ENCODE results near the gene TUBB. TPM values are rescaled to one million over a fixed set of nuclear protein-coding genes. Genes with fewer than 3 reads are reported as not detected.

TUBB gene
- total and polyA plus RNA-seq, 9 of the 15 experiments (the other 6 are each of a cell fraction or from before 2014, with no cell fraction given): 971 to 2,870 (median 1,478) TPM

- TF ChIP-seq CEBPG (CRISPR knock-in tag; IDR thresholded peaks at IDR 0.05) (peak; percentile 86), CEBPG (tag; conservative IDR thresholded peaks at IDR 0.05 in 1 of 2, IDR thresholded peaks at IDR 0.05 in 1 of 2) (peak; percentile 82 to 87), PYGO2 (tag; IDR thresholded peaks at IDR 0.05) (no peak), ZNF146 (CRISPR knock-in tag; IDR thresholded peaks at IDR 0.05; ENCODE audit: unreplicated experiment) (no peak), DEAF1 (CRISPR knock-in tag; IDR thresholded peaks at IDR 0.05) (no peak)
Observed at GRCh38 chr6:30719791-30720737, at the start of gene TUBB (continued).

Data from K562 (cell line).